HG03045 (cell line): Measurements from ENCODE around the gene NCKAP1.
"Not testable (repeated sequence)": the region's sequence is repeated elsewhere in the genome, so short reads cannot be mapped to it uniquely, and the experiment has no call there.

Experiments used
- ATAC-seq: cut with Tn5 transposase; IDR thresholded peaks from one replicate; pipeline ENCODE4 v1.9.1; 2021; ENCODE audit warnings: mild to moderate bottlenecking, moderate library complexity; ENCODE audit not compliant: unreplicated experiment

The NCKAP1 gene

GRCh38 chr2:182912518-182912915, 125.7 kb downstream of the NCKAP1 start:
- ATAC-seq = no peak

DNA sequence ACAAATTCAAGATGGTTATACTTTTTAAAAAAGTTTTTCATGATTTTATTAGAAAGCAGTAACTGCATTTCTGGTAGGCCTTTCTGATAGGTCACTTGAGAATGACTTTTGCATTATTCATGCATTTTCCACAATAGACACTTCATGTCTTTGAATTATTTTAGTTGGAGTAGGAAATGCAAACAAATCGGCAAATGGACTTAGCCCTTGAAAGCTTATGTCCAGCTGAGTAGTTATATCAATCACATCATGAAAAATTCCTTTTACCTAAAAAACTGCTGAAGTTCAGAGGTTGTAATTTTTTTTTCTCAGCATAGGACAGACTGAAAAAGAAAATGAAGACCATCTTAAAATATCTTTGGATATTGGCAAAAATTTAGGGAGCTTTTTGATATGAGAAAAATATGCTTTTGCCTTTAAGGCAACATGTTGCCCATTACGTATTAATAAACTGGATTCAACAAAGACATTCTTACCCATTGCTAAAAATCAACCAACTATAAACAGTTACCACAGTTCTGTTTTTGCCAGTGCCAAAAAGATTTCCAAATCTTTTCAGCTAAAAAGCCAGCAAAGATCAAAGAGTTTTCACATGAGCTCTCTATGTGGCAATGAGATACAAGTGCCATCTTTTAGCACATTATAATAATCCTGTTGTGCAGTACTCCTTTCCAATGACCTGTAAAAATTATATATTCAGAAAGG, 126.3 kb downstream of the NCKAP1 start:
- ATAC-seq = no peak

- no peak for ATAC-seq
Observed at GRCh38 chr2:182910965-182911364, 127.3 kb downstream of the NCKAP1 start.

DNA sequence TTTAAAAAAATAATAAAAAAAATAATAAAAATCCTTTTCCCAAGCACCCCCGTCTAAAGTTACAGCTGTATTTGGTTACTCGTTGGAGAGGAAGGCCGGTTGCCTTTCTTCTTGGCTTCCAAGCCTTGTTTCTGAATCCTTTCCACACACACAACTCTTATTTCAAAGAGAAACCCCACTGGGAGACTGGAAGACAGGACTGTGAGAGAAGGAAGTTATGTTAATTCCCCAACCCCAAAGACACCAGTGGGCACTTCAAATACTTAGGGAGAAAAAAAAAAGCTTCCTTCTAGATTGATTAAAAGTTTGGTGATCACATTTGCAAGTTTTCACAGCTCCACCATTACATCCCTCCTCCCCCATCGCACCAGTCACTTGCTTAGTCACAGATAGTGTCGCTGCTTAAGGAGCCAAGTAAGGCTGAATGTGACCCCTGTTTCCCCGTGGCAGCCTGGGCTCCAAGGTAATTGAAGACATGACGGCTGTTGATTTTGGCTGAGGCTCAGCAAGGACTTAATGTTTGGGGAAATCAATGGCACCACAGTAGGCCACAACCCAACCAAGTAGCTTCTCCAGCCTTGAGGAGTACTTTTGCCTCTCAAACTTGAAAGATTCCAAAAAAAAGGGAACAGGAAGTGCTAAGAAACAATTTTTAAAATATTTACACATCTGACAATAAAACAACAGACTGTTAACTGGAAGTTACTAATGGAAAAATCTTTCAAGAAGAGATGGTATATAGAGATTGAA, 131.0 kb downstream of the NCKAP1 start:
- ATAC-seq = no peak

GRCh38 chr2:182906454-182906853, 131.8 kb downstream of the NCKAP1 start:
- no peak for ATAC-seq

- ATAC-seq = no peak
Observed at GRCh38 chr2:182904844-182905243, 133.4 kb downstream of the NCKAP1 start.

DNA sequence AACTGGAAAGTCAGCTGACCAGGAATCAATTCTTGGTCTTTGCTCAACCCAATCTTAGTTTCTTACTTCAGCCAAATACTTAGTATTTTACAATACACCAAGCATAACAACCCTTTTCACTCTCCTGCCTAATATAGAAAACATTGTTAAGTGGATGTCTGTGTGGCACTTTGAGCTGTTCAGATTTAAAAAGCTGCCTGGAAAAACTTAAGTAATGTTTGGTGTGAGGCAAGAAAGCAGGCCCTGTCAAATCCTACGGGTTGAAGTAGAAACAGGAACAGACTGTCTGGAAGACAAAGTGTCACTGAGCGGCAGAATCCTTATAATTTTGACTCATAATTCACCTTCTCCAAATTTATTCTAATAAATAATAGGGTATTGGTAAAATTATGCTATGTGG, 134.7 kb downstream of the NCKAP1 start:
- ATAC-seq = no peak

- no peak for ATAC-seq
Observed at GRCh38 chr2:182901748-182902147, 136.5 kb downstream of the NCKAP1 start.

DNA sequence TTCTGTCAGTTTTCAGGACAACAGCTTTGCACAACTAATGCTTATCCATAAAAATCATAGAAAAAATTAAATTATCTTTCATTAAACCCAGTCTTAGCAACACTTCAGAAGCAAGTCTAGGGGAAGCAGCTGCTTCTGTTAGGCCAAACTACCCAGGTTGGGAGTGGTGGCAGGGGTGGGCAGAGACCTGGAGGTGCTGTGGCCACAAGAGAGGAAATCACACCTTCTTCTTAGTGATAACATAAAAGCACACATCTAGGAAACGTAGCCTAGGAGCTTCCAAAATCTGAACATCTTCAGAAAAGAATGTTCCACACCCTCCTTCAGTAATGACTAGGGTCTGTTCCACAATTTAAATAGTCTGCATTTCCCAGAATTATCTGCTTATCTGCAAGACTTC, 139.5 kb downstream of the NCKAP1 start:
- no peak for ATAC-seq

- no peak for ATAC-seq
Observed at GRCh38 chr2:182897137-182897536, 141.1 kb downstream of the NCKAP1 start.

GRCh38 chr2:182895798-182896197, 142.5 kb downstream of the NCKAP1 start:
- ATAC-seq = no peak

GRCh38 chr2:182895169-182895568, 143.1 kb downstream of the NCKAP1 start:
- no peak for ATAC-seq

DNA sequence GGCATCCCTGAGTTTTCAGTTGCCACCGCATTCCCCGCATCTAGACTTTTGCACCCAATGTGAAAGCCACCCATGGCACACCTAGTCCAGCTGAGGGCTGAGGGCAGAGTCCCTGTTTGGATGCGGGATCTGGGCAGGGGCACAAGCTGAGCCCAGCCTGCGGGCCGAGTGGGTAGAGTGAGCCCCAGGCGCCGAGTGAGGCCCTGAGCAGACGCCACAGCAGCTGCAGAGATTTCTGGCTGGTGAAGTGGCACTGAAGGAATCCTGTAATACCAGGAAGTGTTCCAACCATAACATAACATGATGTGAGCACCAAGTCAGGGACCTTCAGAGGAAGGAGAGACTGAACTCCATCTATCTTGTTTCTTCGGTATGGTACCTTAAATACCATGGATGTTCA, 144.1 kb downstream of the NCKAP1 start:
- no peak for ATAC-seq

DNA sequence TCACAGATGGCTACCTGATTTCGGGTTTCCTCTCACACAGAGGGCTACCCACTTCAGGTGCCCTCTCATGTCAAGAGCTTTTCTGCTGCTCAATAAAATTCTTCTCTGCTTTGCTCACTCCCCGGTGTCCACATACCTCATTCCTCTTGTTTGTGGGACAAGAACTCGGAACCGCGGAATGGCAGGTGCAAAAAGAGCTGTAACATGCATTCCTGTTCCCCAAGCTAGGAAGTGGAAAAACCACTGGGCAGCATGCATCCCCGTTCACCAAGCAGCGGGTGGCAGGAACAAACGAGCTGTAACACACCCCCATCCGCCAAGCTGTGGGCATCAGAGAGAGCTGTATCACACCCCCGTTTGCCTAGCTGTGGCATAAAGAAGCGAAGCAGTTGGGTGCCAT, 144.6 kb downstream of the NCKAP1 start:
- no peak for ATAC-seq

DNA sequence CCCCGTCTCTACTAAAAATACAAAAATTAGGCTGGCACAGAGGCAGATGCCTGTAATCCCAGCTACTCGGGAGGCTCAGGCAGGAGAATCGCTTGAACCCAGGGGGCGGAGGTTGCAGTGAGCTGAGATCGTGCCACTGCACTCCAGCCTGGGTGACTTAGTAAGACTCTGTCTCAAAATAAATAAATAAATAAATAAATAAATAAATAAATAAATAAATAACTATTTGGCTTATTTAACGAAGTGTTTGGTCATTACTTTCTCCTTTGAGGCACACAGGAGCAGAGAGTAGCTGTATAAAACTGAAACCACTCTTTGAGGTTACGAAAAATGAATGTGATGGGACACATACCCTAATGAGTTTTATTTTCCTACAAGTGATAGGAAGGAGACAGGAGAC, 145.2 kb downstream of the NCKAP1 start:
- not testable (repeated sequence) for ATAC-seq

GRCh38 chr2:182891611-182892010, 146.6 kb downstream of the NCKAP1 start:
- no peak for ATAC-seq

GRCh38 chr2:182890773-182891378, 147.4 kb downstream of the NCKAP1 start:
- ATAC-seq = no peak

GRCh38 chr2:182890305-182890704, 148.0 kb downstream of the NCKAP1 start:
- no peak for ATAC-seq

- ATAC-seq = no peak
Observed at GRCh38 chr2:182887753-182888415, 150.4 kb downstream of the NCKAP1 start.

DNA sequence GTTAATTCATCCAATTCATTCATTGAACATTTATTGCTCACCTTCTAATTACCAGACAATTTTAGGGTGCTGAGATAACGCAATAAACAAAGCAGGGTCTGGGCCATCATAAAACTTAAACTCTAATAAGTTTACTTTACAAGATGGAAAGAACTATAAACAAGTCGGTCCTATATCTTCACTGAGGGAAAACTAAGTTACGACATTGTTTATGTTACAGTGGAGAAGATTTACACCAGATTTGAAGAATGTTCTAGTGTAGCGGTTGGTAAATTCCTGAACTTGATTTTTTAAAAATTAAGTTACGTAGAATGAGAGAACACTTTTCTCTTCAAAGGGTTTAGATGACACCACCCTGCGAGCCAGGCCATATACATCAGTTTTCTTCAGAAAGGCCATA, 151.2 kb downstream of the NCKAP1 start:
- no peak for ATAC-seq

GRCh38 chr2:182885771-182886170, 152.5 kb downstream of the NCKAP1 start:
- ATAC-seq = no peak

- ATAC-seq = no peak
Observed at GRCh38 chr2:182883451-182883850, 154.8 kb downstream of the NCKAP1 start.
